GM10248 (cell line): ENCODE measurements around the gene STPG3.

Experiments
- CTCF ChIA-PET: fragments of 300-600 bp; sonication (Branson Sonifier 250); formaldehyde crosslinking; extraction: SDS; loops from one replicate; lab custom pipeline; 2021; ENCODE audit warnings: antibody characterized with exemption; lab: Yijun Ruan, JAX
- POLR2A ChIA-PET: fragments of 350-650 bp; sonication (Branson Sonifier 250); formaldehyde crosslinking; extraction: SDS; loops from one replicate; lab custom pipeline; 2020; ENCODE audit warnings: antibody characterized with exemption; lab: Yijun Ruan, JAX
- DNase-seq: peaks from one replicate; pipeline ENCODE4 v3.0.0; 2012; ENCODE audit errors: extremely low spot score
- CTCF ChIP-seq: IDR thresholded peaks from 2 replicates; pipeline ENCODE4 v1.5.1; 2012; ENCODE audit warnings: mild to moderate bottlenecking, low read depth; ENCODE audit errors: extremely low read depth, missing control alignments, control extremely low read depth

The STPG3 gene

GRCh38 chr9:137221095-137221505, 30.0 kb upstream of the STPG3 start:
- CTCF ChIA-PET, result interaction anchor here (0.7 to 2.6 kb wide), 3 partner anchors 10 to 16 kb away, joined by 3 to 9 read pairs (median 3); no protein-coding TSS in a partner anchor
- no peak for DNase-seq
- no peak for TF ChIP-seq CTCF
- POLR2A ChIA-PET, result no interaction called here

DNA sequence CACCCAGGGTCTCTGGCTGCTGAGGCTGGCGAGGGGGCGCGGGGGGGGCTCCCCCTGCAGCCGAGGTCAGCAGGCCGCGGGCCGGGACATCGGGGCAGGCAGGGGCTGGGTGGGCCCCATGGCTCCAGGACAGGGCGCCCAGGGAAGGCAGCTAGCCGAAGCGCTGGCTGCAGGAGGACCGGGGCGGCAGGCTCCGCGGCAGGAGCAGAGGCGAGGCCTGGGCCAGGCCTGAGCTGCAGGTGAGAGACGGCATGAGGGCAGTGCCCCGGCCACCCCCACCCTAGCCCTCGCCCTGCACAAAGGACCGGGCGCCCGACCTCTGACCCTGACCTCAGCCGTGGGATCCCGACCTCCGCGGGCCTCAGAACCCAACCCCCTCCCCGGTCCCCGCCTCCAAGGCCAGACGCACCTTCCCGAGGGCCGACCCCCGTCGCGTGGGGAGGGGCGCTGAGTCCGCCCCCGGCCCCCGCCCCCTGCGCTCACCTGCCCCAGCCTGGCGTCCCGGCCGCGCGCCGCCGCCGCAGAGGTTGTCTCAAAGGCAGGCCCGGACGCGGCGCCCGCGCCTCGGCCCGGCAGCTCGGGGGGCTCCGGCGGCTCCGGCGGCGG, 29.5 kb upstream of the STPG3 start:
- CTCF ChIA-PET, result interaction anchor here (1.2 to 6.9 kb wide), 3 partner anchors 16 to 155 kb away, joined by 4 to 92 read pairs (median 12); partner anchors contain the start of genes ANAPC2, SSNA1 and TUBB4B
- no peak for TF ChIP-seq CTCF
- POLR2A ChIA-PET, result no interaction called here
- no peak for DNase-seq

GRCh38 chr9:137222190-137223077, 28.7 kb upstream of the STPG3 start, which contains the start of gene RNF208:
Gene RNF208 (minus strand): TSS chr9:137222240. CDS start chr9:137221212, 1,028 bp downstream.
- ChIA-PET POLR2A (interaction anchor here (0.6 to 2.8 kb wide), 5 partner anchors 14 to 22 kb away, joined by 3 to 24 read pairs (median 4); partner anchors contain the start of genes TPRN and TUBB4B), CTCF (interaction anchor here (0.9 to 6.9 kb wide), 8 partner anchors 12 to 156 kb away, joined by 3 to 92 read pairs (median 6); partner anchors contain the start of genes ANAPC2, MAN1B1, SSNA1 and TUBB4B)
- no peak for TF ChIP-seq CTCF
- no peak for DNase-seq

DNA sequence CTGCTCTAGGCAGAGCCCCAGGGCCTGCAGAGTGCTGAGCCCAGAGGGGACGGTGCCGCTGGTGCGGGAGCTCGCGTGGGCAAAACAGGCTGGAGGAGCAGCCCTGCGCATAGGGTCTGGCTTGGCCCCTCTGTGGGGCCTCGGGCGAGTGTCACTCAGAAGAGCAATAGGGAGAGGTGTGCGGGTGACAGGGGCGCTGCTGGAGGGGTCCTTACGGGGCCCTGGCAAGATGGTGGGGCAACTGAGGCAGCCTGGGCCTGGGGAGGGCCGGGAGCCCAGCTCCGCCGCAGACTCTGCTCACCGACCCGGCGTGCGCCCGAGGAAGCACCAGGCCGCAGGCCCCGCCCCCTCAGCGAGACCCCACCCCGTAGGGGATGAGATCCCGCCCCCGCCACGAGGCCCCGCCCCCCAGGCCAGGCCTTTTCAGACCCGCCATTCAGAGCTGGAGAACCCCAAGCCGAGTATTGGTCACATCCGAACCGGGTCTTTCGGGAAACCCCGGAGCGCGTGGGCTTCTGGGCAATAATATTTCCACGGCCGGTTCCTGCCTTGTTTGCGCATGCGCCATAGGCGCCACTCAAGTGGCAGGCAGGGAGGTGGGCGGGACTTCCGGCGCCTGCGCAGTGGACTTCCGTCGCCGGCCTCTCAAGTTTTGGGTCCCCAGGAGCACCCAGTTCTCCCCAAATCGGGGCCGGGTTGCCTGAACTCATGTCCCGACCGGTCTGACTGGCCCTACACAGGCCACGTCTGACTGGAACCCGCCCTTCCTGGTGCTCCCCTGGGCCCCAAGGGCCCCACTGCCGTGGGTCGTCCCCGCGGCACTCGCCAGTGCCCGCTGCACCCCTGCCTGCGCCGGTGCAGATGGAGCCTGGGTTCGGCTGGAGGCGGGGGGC, 27.8 kb upstream of the STPG3 start:
- CTCF ChIA-PET, result interaction anchor here (0.9 to 6.9 kb wide), 11 partner anchors 13 to 177 kb away, joined by 3 to 92 read pairs (median 6); partner anchors contain the start of genes ANAPC2, MAN1B1, NPDC1 and SSNA1
- peak; percentile 98 for DNase-seq
- TF ChIP-seq CTCF, result no peak
- POLR2A ChIA-PET, result interaction anchor here (0.6 to 2.8 kb wide), 8 partner anchors 13 to 73 kb away, joined by 3 to 24 read pairs (median 4); partner anchors contain the start of genes ANAPC2, SSNA1, TPRN and TUBB4B

DNA sequence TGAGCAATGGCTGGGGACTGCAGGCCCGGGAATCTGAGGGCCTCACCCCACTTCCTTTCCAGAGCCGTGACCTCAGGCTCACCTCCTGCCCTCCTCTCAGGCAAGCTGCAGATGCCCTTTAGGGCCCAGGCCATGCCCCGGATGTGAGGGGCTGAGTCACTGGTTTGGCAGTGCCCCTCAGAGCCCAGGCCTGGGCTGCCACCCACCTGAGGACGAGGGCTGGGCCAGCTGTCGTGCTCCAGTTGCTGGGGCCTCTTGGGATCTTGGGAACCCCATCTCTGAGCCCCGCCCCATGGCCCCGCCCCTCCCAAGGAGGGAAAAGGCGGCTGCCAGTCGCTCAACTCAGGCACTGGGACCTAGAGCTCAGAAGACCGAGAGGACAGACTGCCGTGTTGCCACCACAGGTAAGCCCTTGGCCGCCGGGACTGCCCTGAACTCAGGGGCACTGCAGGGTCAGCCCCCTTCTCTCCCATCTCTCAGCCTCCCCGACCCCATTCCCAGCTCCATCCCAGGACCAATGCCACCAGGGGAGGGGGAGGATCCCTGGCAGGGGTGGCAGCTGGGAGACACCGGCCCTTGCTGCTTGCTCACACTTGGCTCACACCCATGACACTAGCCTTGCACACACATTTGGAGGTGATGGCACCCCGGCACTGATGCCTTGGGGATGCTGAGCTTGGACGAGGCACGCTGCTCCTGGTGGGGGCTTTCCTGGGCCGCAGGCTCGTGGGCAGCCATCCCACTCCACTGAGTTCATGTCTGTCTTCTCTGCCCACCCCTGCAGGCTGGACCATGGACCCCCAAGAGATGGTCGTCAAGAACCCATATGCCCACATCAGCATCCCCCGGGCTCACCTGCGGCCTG, 26.0 kb upstream of the STPG3 start, which contains the start of gene CYSRT1:
Gene CYSRT1, plus strand, starts transcription at position 345 of the 865 bp plus-strand sequence. Its CDS starts 448 bp downstream, at position 793.
- CTCF ChIA-PET, result interaction anchor here (0.8 to 6.9 kb wide), 6 partner anchors 12 to 179 kb away, joined by 3 to 92 read pairs (median 5); partner anchors contain the start of genes ANAPC2, NDOR1, NPDC1 and SSNA1
- TF ChIP-seq CTCF, result no peak
- no peak for DNase-seq
- POLR2A ChIA-PET, result interaction anchor here (0.6 to 2.8 kb wide), 2 partner anchors 16 to 277 kb away, joined by 6 to 24 read pairs; partner anchors contain the start of gene TUBB4B
